ENCODE data around the gene ZNF273.

- TF ChIP-seq CTCF (conservative IDR thresholded peaks at IDR 0.05; ENCODE audit: low read length) (no peak), EZH2phosphoT487 (IDR thresholded peaks at IDR 0.05; ENCODE audit: borderline replicate concordance, low read depth, low read length) (no peak)
Observed at GRCh38 chr7:64854969-64855368, 48.1 kb upstream of the ZNF273 start.

Data from OCI-LY7 (cell line).